SK-N-SH (cell line): Measurements from ENCODE around the gene SNX24. TPM values are rescaled to one million over a fixed set of nuclear protein-coding genes. Genes with fewer than 3 reads are reported as not detected.

Experiments used
- CTCF ChIA-PET: fragments of 300-600, 350-600 bp; formaldehyde crosslinking; extraction: SDS; loops from one replicate; lab custom pipeline; 2021; lab: Yijun Ruan, JAX
- POLR2A ChIA-PET: fragments of 350-600 bp; sonication (Branson Sonifier 250); formaldehyde crosslinking; extraction: SDS; loops from one replicate; lab custom pipeline; 2020; ENCODE audit warnings: antibody characterized with exemption, inconsistent platforms; lab: Yijun Ruan, JAX
- DNase-seq: peaks from one replicate; pipeline ENCODE4 v3.0.0; 2012
- H2AFZ ChIP-seq: fragments of 200-600 bp; sonication (generic); 2 replicates; pipeline ENCODE4 v1.8.1; 2016; ENCODE audit warnings: antibody characterized with exemption, mild to moderate bottlenecking, low read depth
- H3F3A ChIP-seq: fragments of 200-600 bp; sonication (generic); replicated peaks from 2 replicates; pipeline ENCODE3; 2016; ENCODE audit warnings: antibody characterized with exemption, mild to moderate bottlenecking; ENCODE audit not compliant: insufficient read depth
- H3K27ac ChIP-seq, 2 experiments: fragments of 200-500 bp in 1 of 2; fragments of 200-600 bp in 1 of 2; sonication (Bioruptor generic) in 1 of 2; sonication (generic), shearing (Covaris generic) in 1 of 2; 2 replicates each; pipeline versions ENCODE4 v1.5.1 to v1.6.1; 2014 to 2016; ENCODE audit warnings: low read depth in 2 of 2, inconsistent platforms in 1 of 2, low read length in 1 of 2, mild to moderate bottlenecking in 1 of 2, mixed read lengths in 1 of 2
- H3K27me3 ChIP-seq: fragments of 200-600 bp; sonication (generic), shearing (Covaris generic); 2 replicates; pipeline ENCODE4 v1.6.1; 2016; ENCODE audit warnings: mixed run types; ENCODE audit not compliant: insufficient read depth
- H3K36me3 ChIP-seq, 2 experiments: fragments of 200-500 bp in 1 of 2; fragments of 200-600 bp in 1 of 2; sonication (Bioruptor generic) in 1 of 2; sonication (generic) in 1 of 2; replicated peaks in 1 of 2; 2 replicates each; pipeline versions ENCODE3 to v1.5.1; 2014 to 2016; ENCODE audit warnings: low read length in 1 of 2, mild to moderate bottlenecking in 1 of 2; ENCODE audit not compliant: insufficient read depth in 2 of 2, control insufficient read depth in 1 of 2
- H3K4me1 ChIP-seq, 2 experiments: fragments of 200-500 bp in 1 of 2; fragments of 200-600 bp in 1 of 2; sonication (Bioruptor generic) in 1 of 2; sonication (generic), shearing (Covaris generic) in 1 of 2; 2 replicates each; pipeline versions ENCODE4 v1.5.1 to v1.6.1; 2014 to 2016; ENCODE audit warnings: low read depth in 1 of 2, low read length in 1 of 2, mixed run types in 1 of 2; ENCODE audit not compliant: insufficient read depth in 2 of 2, control insufficient read depth in 1 of 2
- H3K4me2 ChIP-seq: fragments of 200-600 bp; sonication (generic), shearing (Covaris generic); 2 replicates; pipeline ENCODE4 v1.6.1; 2017; ENCODE audit warnings: mixed run types
- H3K4me3 ChIP-seq, 2 experiments: fragments of 200-500 bp in 1 of 2; fragments of 200-600 bp in 1 of 2; sonication (Bioruptor generic) in 1 of 2; sonication (generic), shearing (Covaris generic) in 1 of 2; 2 replicates each; pipeline versions ENCODE4 v1.5.1 to v1.8.1; 2014 to 2016; ENCODE audit warnings: low read depth in 2 of 2, inconsistent platforms in 1 of 2, low read length in 1 of 2, mild to moderate bottlenecking in 1 of 2, mixed read lengths in 1 of 2, moderate library complexity in 1 of 2
- H3K79me2 ChIP-seq: fragments of 200-600 bp; sonication (generic); 2 replicates; pipeline ENCODE4 v1.8.1; 2017; ENCODE audit warnings: mild to moderate bottlenecking; ENCODE audit not compliant: insufficient read depth
- H3K9ac ChIP-seq: fragments of 200-600 bp; sonication (generic); 2 replicates; pipeline ENCODE4 v1.6.1; 2017; ENCODE audit warnings: mixed run types
- H3K9me2 ChIP-seq: fragments of 200-600 bp; sonication (generic); 2 replicates; pipeline ENCODE4 v1.6.1; 2017; ENCODE audit warnings: mixed run types
- H3K9me3 ChIP-seq: fragments of 200-600 bp; sonication (generic); 2 replicates; pipeline ENCODE4 v1.6.1; 2017; ENCODE audit warnings: mixed run types, mild to moderate bottlenecking, moderate library complexity
- H4K20me1 ChIP-seq: fragments of 200-600 bp; sonication (generic); 2 replicates; pipeline ENCODE4 v1.6.1; 2017; ENCODE audit warnings: mild to moderate bottlenecking, mixed run types; ENCODE audit not compliant: insufficient read depth
- CHD2 ChIP-seq: fragments of 150-350 bp; IDR thresholded peaks from 2 replicates; pipeline ENCODE4 v1.6.1; 2018; ENCODE audit warnings: low read length; ENCODE audit not compliant: partially characterized antibody
- ELF1 ChIP-seq: IDR thresholded peaks from 2 replicates; pipeline ENCODE4 v1.4.0; 2012
- EP300 ChIP-seq, 2 experiments: IDR thresholded peaks; 2 replicates each; pipeline versions ENCODE4 v1.4.0 to v1.6.1; 2012; ENCODE audit warnings: borderline replicate concordance in 1 of 2, low read depth in 1 of 2, low read length in 1 of 2
- EZH2phosphoT487 ChIP-seq: fragments of 200-600 bp; sonication (generic); IDR thresholded peaks from 2 replicates; pipeline ENCODE4 v1.6.1; 2017; ENCODE audit warnings: low read depth, mixed run types, mild to moderate bottlenecking, antibody characterized with exemption, moderate library complexity, borderline replicate concordance
- FOXJ3 ChIP-seq: sonication (generic); formaldehyde crosslinking; IDR thresholded peaks from 2 replicates; pipeline ENCODE4 v1.5.1; 2020; ENCODE audit warnings: mild to moderate bottlenecking, missing genetic modification reagents
- GABPA ChIP-seq: IDR thresholded peaks from 2 replicates; pipeline ENCODE4 v1.4.0; 2012; ENCODE audit warnings: low read depth, mild to moderate bottlenecking
- GATA2 ChIP-seq: sonication (generic); formaldehyde crosslinking; IDR thresholded peaks from 2 replicates; pipeline ENCODE4 v1.5.0; 2020; ENCODE audit warnings: mild to moderate bottlenecking, missing genetic modification reagents
- NFIC ChIP-seq: IDR thresholded peaks from 2 replicates; pipeline ENCODE4 v1.4.0; 2012; ENCODE audit warnings: borderline replicate concordance
- NRF1 ChIP-seq: IDR thresholded peaks from 2 replicates; pipeline ENCODE4 v1.6.1; 2012; ENCODE audit warnings: low read depth, mild to moderate bottlenecking, low read length
- POLR2AphosphoS5 ChIP-seq: IDR thresholded peaks from 2 replicates; pipeline ENCODE4 v1.6.1; 2012; ENCODE audit warnings: low read depth, low read length
- RAD21 ChIP-seq: IDR thresholded peaks from 2 replicates; pipeline ENCODE4 v1.6.1; 2012; ENCODE audit warnings: mild to moderate bottlenecking, low read length
- RCOR1 ChIP-seq: fragments of 150-350 bp; IDR thresholded peaks from 2 replicates; pipeline ENCODE4 v1.6.1; 2017; ENCODE audit warnings: antibody characterized with exemption, low read length
- RFX5 ChIP-seq: IDR thresholded peaks from 2 replicates; pipeline ENCODE4 v1.6.1; 2012; ENCODE audit warnings: mild to moderate bottlenecking, improper control_type of control experiment, low read length
- RXRA ChIP-seq: IDR thresholded peaks from 2 replicates; pipeline ENCODE4 v1.4.0; 2012; ENCODE audit warnings: low read depth, mild to moderate bottlenecking, borderline replicate concordance
- SIN3A ChIP-seq: IDR thresholded peaks from 2 replicates; pipeline ENCODE4 v1.6.1; 2012; ENCODE audit warnings: low read depth, mild to moderate bottlenecking, low read length, moderate library complexity, borderline replicate concordance
- SMC3 ChIP-seq: IDR thresholded peaks from 2 replicates; pipeline ENCODE4 v1.6.1; 2012; ENCODE audit warnings: low read depth, low read length, improper control_type of control experiment
- TAF1 ChIP-seq: IDR thresholded peaks from 2 replicates; pipeline ENCODE4 v1.6.1; 2012; ENCODE audit warnings: low read depth, mild to moderate bottlenecking, low read length, moderate library complexity, borderline replicate concordance
- TEAD4 ChIP-seq: IDR thresholded peaks from 2 replicates; pipeline ENCODE4 v1.4.0; 2012; ENCODE audit warnings: mild to moderate bottlenecking, borderline replicate concordance; ENCODE audit not compliant: insufficient read depth
- USF2 ChIP-seq: fragments of 150-350 bp; IDR thresholded peaks from 2 replicates; pipeline ENCODE4 v1.6.1; 2017; ENCODE audit warnings: antibody characterized with exemption, low read length, low read depth, borderline replicate concordance
- WGBS: methylation state at CpG from one replicate; pipeline ENCODE4 v1.1.6; 2017; ENCODE audit warnings: low lambda C conversion rate; 5-methylcytosine and 5-hydroxymethylcytosine counted together
- polyA plus RNA-seq, 3 experiments: library from polyadenylated mRNA; depleted of rRNA; stranded (reverse); fragments of >200 nt; gene quantifications; 2 replicates each; pipeline ENCODE4 v1.2.3, GENCODE V29; 2012
- TF ChIP-seq, protein P1 (sequence below): IDR thresholded peaks from 2 replicates; pipeline ENCODE4 v1.4.0; 2012; ENCODE audit warnings: low read depth, borderline replicate concordance
- TF ChIP-seq, protein P2 (sequence below): fragments of 200-600 bp; sonication (generic); IDR thresholded peaks from 2 replicates; pipeline ENCODE4 v1.6.1; 2017; ENCODE audit warnings: antibody characterized with exemption, mild to moderate bottlenecking, moderate library complexity

SNX24 gene
- polyA plus RNA-seq, 1 of the 3 experiments (the other 2 are of a cell fraction) = 8.2 TPM

DNA sequence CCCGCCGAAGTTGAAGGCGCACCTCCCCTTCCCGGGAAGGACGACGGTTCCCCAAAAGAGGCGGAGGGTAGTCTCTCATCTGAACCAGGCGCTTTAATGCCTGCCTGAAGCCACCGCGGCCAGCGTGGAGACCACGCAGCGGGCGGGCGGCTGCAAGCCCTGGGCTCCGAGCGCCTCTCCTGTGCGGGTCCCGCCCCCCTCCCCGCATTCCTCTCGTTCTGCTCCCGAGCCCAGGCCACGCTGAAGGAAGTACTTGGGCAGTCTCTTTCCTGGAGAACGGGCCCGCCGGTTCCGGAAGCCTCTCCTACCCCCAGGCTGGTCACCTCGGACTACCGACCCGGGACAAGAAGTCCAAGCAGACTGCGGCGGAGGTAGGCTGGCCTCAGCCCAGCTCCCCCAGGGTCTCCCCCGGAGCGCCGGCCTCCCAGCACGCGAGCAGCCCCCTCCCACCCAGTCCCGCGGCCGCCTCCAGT lies 190.5 kb downstream of the SNX24 start:
- Histone ChIP-seq H3K27me3 (no peaks in the 10 kb centered on the region), H4K20me1 (no peaks in the 10 kb centered on the region; the same call in 1 of the 2 replicates), H3K9me2 (no peaks in the 10 kb centered on the region), H3K79me2 (no peaks in the 10 kb centered on the region), H3K4me1 (peaks cover 0 to 6% of the 10 kb centered on the region in 2 experiments; a peak in 2 of 4 replicates), H2AFZ (peak overlapping the region; percentile 90), H3F3A (peaks cover 13% of the 10 kb centered on the region), H3K36me3 (no peaks in the 10 kb centered on the region), H3K4me3 (peak overlapping the region; percentile 72 to 83), H3K4me2 (peak overlapping the region; percentile 83), H3K9me3 (no peaks in the 10 kb centered on the region), H3K9ac (peak overlapping the region; percentile 69; the same call in 1 of the 2 replicates), H3K27ac (peak overlapping the region; percentile 39 to 68; a peak in 3 of 4 replicates)
- ChIA-PET CTCF (no interaction called here), POLR2A (no interaction called here)
- WGBS = 3% methylated on average over 13 of the region's 40 CpGs
- TF ChIP-seq ELF1 (no peak), GABPA (peak; percentile 33; the same call in 1 of the 2 replicates), RCOR1 (no peak)
- DNase-seq = peak; percentile 79

- ChIA-PET CTCF (no interaction called here), POLR2A (no interaction called here)
- no peaks in the 10 kb centered on the region for H3K79me2 ChIP-seq
- DNase-seq = peak; percentile 93
- H3K27me3 ChIP-seq = no peaks in the 10 kb centered on the region
- no peaks in the 10 kb centered on the region for H3K9me3 ChIP-seq
- no peaks in the 10 kb centered on the region; the same call in 1 of the 2 replicates for H4K20me1 ChIP-seq
- peak within 1 kb of the TSS; percentile 90 for H2AFZ ChIP-seq
- H3K36me3 ChIP-seq = no peaks in the 10 kb centered on the region
- no peaks in the 10 kb centered on the region for H3K9me2 ChIP-seq
- peak within 1 kb of the TSS; percentile 83 for H3K4me2 ChIP-seq
- peak within 1 kb of the TSS; percentile 72 to 83 for H3K4me3 ChIP-seq
- 4% methylated on average over 16 of the region's 84 CpGs for WGBS
- peaks cover 0 to 6% of the 10 kb centered on the region in 2 experiments; a peak in 2 of 4 replicates for H3K4me1 ChIP-seq
- peaks cover 13% of the 10 kb centered on the region for H3F3A ChIP-seq
- H3K9ac ChIP-seq = peak within 1 kb of the TSS; percentile 69
- peak within 1 kb of the TSS; percentile 68 for H3K27ac ChIP-seq
- TF ChIP-seq RFX5 (no peak), TAF1 (no peak; the same call in 1 of the 2 replicates), EP300 (IDR thresholded peaks at IDR 0.05; ENCODE audit: borderline replicate concordance in 1 of 2, low read depth in 1 of 2, low read length in 1 of 2) (no peak), SIN3A (no peak; the same call in 1 of the 2 replicates), SMC3 (no peak), EZH2phosphoT487 (no peak), ELF1 (peak; percentile 46; the same call in 1 of the 2 replicates), NFIC (no peak), USF2 (no peak), TEAD4 (0 out of 2 replicates have a peak, but pooled peaks have one; percentile 10), POLR2AphosphoS5 (peak; percentile 24; the same call in 1 of the 2 replicates), RXRA (no peak), GATA2 (CRISPR knock-in tag) (no peak), NRF1 (peak; percentile 63), RAD21 (no peak), FOXJ3 (no peak), CHD2 (no peak)
- TF ChIP-seq, protein P1, sequence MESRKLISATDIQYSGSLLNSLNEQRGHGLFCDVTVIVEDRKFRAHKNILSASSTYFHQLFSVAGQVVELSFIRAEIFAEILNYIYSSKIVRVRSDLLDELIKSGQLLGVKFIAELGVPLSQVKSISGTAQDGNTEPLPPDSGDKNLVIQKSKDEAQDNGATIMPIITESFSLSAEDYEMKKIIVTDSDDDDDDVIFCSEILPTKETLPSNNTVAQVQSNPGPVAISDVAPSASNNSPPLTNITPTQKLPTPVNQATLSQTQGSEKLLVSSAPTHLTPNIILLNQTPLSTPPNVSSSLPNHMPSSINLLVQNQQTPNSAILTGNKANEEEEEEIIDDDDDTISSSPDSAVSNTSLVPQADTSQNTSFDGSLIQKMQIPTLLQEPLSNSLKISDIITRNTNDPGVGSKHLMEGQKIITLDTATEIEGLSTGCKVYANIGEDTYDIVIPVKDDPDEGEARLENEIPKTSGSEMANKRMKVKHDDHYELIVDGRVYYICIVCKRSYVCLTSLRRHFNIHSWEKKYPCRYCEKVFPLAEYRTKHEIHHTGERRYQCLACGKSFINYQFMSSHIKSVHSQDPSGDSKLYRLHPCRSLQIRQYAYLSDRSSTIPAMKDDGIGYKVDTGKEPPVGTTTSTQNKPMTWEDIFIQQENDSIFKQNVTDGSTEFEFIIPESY = 0 out of 2 replicates have a peak, but pooled peaks have one; percentile 19
- TF ChIP-seq, protein P2, sequence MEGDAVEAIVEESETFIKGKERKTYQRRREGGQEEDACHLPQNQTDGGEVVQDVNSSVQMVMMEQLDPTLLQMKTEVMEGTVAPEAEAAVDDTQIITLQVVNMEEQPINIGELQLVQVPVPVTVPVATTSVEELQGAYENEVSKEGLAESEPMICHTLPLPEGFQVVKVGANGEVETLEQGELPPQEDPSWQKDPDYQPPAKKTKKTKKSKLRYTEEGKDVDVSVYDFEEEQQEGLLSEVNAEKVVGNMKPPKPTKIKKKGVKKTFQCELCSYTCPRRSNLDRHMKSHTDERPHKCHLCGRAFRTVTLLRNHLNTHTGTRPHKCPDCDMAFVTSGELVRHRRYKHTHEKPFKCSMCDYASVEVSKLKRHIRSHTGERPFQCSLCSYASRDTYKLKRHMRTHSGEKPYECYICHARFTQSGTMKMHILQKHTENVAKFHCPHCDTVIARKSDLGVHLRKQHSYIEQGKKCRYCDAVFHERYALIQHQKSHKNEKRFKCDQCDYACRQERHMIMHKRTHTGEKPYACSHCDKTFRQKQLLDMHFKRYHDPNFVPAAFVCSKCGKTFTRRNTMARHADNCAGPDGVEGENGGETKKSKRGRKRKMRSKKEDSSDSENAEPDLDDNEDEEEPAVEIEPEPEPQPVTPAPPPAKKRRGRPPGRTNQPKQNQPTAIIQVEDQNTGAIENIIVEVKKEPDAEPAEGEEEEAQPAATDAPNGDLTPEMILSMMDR = no peak
Observed at GRCh38 chr5:123036391-123037103, 191.1 kb downstream of the SNX24 start, which contains the start of gene PPIC. PPIC (minus strand) TSS chr5:123036725; CDS start chr5:123036625, 100 bp downstream.
